GM12872 (cell line): ENCODE results near the gene CYFIP2.

Experiments used
- TF ChIP-seq, protein P1 (sequence below): IDR thresholded peaks from 3 replicates; pipeline ENCODE4 v1.5.1; 2011; ENCODE audit warnings: low read depth, mild to moderate bottlenecking, low read length, moderate library complexity; ENCODE audit not compliant: insufficient read depth

The CYFIP2 gene

DNA sequence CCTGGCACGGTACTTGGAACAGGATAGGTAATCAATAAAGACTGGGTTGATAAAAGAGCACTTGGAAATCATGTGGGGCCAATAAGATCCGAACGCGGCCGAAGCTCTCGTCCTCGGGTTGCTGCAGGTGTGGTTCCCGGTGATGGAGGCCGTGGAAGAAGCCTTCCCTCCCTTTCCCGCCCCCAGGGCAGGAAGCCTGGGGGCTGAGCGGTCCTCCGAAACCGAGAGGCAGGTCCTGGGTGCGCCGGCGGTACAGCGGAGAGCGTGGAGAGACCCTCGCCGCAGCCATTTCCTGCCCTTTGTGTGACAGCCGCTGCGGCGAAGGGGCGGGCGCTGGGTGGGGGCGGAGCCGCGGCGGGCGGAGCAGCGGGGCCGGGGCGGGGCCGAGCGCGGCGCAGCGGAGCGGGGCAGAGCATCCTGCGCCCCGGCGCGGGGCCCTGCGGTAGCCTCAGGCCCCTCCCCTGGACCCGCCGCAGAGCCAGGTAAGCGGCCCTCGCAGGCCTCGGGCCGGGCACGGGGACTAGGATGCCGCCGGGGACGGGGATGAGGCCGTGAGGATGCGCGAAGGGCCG, at the start of gene CYFIP2:
TSS of gene CYFIP2 (plus strand) at position 410 of the 572 bp plus-strand sequence. CDS start 19,239 bp downstream, outside the sequence.
- TF ChIP-seq, protein P1, sequence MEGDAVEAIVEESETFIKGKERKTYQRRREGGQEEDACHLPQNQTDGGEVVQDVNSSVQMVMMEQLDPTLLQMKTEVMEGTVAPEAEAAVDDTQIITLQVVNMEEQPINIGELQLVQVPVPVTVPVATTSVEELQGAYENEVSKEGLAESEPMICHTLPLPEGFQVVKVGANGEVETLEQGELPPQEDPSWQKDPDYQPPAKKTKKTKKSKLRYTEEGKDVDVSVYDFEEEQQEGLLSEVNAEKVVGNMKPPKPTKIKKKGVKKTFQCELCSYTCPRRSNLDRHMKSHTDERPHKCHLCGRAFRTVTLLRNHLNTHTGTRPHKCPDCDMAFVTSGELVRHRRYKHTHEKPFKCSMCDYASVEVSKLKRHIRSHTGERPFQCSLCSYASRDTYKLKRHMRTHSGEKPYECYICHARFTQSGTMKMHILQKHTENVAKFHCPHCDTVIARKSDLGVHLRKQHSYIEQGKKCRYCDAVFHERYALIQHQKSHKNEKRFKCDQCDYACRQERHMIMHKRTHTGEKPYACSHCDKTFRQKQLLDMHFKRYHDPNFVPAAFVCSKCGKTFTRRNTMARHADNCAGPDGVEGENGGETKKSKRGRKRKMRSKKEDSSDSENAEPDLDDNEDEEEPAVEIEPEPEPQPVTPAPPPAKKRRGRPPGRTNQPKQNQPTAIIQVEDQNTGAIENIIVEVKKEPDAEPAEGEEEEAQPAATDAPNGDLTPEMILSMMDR = no peak

DNA sequence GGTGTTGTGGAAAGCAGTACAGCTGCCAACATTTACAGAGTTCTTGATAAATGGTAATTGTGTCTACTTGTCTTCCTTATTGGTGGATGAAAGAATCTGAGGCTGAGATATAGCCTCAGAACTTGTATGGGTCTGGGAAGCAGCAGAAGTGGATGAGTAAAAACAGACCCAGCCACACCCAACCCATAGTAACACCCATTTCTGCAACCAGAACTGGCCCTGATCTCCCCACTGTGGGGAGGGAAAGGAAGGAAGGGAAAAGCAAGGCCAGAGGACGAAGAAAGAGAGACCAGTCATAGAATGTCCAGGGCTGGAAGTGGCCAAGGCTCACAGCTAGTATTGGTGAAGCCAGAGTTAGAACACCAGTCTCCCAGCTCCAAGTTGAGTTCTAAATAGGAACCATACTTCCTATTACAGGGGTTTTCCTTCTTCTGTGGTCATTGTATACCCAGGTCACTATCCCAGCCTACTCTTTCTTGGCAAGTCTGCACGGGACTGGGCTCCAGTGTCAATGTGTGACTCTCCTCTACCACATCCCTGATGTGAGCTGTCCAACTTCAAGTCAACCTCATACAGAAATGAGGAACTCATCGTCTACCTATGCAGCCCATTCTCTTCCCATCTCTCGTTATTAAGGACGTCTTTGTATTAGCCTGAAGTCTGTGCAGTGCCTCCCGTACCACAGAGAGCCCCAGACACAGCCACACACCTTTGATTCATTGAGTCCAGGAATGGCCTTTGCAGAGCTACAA, 49.4 kb upstream of the CYFIP2 start:
- TF ChIP-seq, protein P1 = no peak

DNA sequence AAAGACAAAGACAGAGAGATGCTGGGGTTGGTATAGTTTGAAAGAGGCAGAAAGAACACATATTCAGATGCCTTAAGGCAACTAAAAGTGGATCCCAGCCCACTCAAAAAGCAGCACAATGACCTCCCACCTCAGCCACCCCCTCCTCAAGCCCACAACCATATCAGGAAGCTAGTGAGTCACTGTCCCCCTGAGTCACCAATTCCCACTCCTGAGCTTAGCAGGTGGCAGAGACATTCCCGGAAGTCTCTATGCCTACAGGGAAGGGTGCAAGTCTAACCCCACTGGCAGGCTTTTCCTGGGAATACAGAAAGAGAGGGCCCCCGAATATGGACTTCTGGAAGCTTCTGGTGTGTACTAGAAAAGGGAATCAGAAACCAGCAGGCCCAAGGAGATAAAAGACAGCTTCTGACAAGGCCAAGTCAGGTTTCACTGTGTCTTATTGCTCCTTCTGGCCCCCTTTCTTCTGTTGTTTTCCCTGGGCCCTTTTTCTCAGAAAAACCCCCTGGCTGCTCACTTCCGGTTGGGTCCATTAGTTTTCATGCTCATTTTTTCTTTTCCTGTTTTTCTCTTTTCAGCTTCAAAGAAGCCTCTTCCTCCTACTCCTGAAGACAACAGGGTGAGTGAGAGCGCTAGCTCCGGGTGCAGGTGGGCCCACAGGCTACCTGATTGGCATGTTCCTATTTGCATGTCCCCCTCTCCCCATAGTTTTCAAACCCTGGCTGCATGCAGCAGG, 48.5 kb upstream of the CYFIP2 start:
- TF ChIP-seq, protein P1 = no peak

DNA sequence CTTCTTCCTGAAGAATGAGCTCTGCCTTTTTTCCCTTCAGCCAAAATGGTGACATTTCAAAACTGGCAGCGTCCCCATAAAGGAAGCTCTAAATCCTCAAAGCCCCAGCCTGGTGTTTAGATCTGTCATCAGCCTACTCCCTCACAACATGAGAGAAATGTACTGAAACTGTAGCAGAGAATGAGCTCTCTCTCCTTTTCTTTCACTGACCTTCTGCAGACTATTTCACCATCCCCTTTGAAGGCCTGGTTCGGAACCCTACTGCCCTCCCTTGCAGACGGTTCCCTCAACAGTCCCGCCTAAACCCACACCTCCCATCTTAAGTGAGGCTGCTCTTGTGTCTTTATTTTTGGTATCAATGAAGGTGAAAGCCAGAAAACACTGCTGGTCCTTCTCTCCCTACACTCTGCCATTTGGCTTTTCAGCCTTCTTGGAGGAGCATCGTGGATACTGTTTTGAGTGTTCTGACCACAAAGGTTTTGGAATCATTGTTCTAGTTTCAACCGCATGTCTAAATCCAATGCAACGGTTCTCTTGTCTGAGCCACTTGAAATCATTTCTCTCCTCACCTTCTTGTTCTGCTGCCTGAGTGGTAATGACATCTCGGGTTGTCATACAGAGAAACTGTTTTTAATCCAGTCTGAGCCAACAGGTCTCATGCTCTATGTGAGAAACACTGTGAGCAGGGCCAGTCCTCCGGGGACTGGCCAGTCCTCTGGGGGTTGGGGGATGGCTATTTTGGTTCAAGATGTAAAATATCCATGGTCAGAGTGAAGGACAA, 46.2 kb upstream of the CYFIP2 start:
- TF ChIP-seq, protein P1 = no peak

DNA sequence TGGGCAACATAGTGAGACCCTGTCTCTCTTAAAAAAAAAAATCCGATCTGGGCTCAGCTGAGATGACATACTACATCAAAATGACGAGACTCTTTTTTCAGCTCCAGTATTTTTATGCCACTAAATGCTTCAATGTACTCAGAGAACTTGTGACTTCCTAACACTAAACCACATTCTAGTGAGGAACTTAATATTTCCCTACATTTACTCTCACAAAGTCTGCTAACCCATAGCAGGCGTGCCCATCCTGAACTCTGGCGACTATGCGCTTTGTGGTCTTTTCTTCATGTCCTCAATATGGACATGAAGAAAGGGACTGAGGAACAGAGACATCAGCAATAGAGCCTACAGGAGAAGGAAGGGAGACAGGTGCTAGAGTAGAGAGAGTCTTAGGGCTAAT, 44.0 kb upstream of the CYFIP2 start:
- TF ChIP-seq, protein P1 = no peak

DNA sequence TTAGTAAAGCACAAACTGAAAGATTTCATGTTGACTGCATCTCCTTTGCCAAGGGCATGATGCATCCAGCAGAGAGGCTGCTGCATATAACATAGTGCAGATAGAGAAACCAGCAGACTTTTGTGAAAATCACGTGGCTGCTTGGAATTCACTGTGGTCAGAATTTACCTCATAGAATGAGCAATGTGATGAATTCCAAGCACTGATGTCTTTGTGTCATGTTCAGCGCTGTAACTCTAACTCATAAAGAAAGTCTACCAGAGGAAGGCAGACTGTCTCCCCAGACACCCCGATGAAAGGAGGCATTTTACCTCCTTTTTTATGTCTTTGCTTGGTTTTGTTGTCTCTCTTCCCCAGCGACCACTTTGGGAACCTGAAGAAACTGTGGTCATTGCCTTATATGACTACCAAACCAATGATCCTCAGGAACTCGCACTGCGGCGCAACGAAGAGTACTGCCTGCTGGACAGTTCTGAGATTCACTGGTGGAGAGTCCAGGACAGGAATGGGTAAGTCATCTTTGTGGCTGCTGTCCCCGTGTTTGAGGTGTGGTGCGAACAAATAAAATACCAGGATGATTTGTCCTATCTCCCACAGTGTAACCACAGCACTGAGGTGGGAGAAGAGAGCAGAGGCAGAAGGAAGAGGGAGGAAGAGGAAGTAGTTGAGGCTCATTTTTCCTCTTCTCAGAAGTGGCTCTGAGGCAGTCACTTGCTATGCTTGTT, 43.3 kb upstream of the CYFIP2 start:
- TF ChIP-seq, protein P1 = no peak
